ENCODE results near the gene ETV4. TPM values are rescaled to one million over a fixed set of nuclear protein-coding genes. Genes with fewer than 3 reads are reported as not detected.

The ETV4 gene
- total and polyA plus RNA-seq, 2 of the 13 experiments (the other 11 are each of a cell fraction or from before 2014, with no cell fraction given) = 128 to 330 TPM

- TF ChIP-seq SNAPC4 (CRISPR knock-in tag; IDR thresholded peaks at IDR 0.05) (no peak; the same call in 1 of the 2 replicates), NFIB (CRISPR knock-in tag; IDR thresholded peaks at IDR 0.05; ENCODE audit: borderline replicate concordance) (no peak), SIN3B (IDR thresholded peaks at IDR 0.05; ENCODE audit: low read length) (no peak), CENPX (CRISPR knock-in tag; IDR thresholded peaks at IDR 0.05) (no peak), LRRFIP1 (CRISPR knock-in tag; conservative IDR thresholded peaks at IDR 0.05) (no peak), MBNL3 (CRISPR knock-in tag; conservative IDR thresholded peaks at IDR 0.05) (no peak), MYPOP (CRISPR knock-in tag; IDR thresholded peaks at IDR 0.05) (peak; percentile 86), CC2D1A (CRISPR knock-in tag; IDR thresholded peaks at IDR 0.05) (no peak), SOX6 (IDR thresholded peaks at IDR 0.05) (no peak), SOX6 (CRISPR knock-in tag; IDR thresholded peaks at IDR 0.05) (peak; percentile 92), BRD4 (CRISPR knock-in tag; IDR thresholded peaks at IDR 0.05) (no peak), TEF (CRISPR knock-in tag; IDR thresholded peaks at IDR 0.05) (no peak), ZNF512 (CRISPR knock-in tag; IDR thresholded peaks at IDR 0.05) (no peak), ZBTB37 (CRISPR knock-in tag; IDR thresholded peaks at IDR 0.05) (no peak), MAF1 (CRISPR knock-in tag; IDR thresholded peaks at IDR 0.05; ENCODE audit: borderline replicate concordance) (no peak), ZNF280B (CRISPR knock-in tag; IDR thresholded peaks at IDR 0.05; ENCODE audit: borderline replicate concordance) (no peak)
These were observed 66.2 kb downstream of the ETV4 start (continued) for GRCh38 chr17:43479948-43480347.
